ENCODE data around the gene KRT37. TPM values are rescaled to one million over a fixed set of nuclear protein-coding genes. Genes with fewer than 3 reads are reported as not detected.

The KRT37 gene
- total RNA-seq, 8 experiments from 2014 or later: 0.05 to 0.41 (median 0.33) TPM; not detected in 5

DNA sequence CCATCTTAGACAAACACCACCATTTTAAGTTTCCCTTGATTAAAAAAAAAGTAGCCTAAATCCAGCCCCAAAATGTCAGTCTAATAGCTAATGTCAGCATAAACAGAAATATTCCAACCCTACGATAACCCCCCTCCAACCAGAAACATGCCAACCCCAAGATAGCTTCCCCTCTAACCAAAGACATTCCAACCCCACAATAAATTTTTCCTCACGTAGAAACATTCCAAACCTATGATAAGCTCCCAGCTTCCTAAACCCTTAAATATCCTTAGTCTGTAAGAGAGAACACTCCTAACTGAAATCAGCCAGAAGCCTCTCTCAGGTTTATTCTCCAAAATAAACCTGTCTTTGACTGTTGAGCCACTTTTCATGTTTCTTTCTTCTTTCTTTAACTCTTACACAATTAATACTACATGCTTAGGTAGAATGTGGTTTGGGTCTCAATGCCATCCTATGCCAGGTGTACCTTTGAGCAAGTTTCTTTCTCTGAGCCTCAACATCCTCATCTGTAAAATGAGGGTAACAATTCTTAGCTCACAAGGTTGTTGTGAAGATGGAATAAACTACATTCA is 26.9 kb upstream of the KRT37 start:
- no peak overlapping the region for H3K4me3 ChIP-seq
- no peak for ATAC-seq (replicated peaks in 6 of 8)
- WGBS, 10 experiments: 28 to 100% (median 85%) methylated on average over 1 to 2 of the region's 2 CpGs; no CpG with 5 or more reads in 4 of the 10 experiments

GRCh38 chr17:41449008-41449407 is 24.6 kb upstream of the KRT37 start:
- ATAC-seq (replicated peaks in 6 of 8): no peak
- Histone ChIP-seq H3K4me1 (replicated peaks in 1 of 2) (no peaks in the 10 kb centered on the region), H3K4me3 (no peak overlapping the region), H3K27ac (no peak overlapping the region)
- WGBS, 10 experiments: 20 to 100% (median 91%) methylated on average over 1 to 5 of the region's 6 CpGs; no CpG with 5 or more reads in 4 of the 10 experiments
- in situ Hi-C loops (cut with MboI; ENCODE audit: low pct_unique_long_range_greater_than_20kb in 2 of 9, low sequenced_read_pairs in 9 of 9, unreplicated experiment in 9 of 9): no loop called here

More for the DNA sequence above, 26.9 kb upstream of the KRT37 start:
- H3K27ac ChIP-seq: no peak overlapping the region
- in situ Hi-C loops (cut with MboI; ENCODE audit: low pct_unique_long_range_greater_than_20kb in 2 of 9, low sequenced_read_pairs in 9 of 9, unreplicated experiment in 9 of 9): no loop called here
- H3K4me1 ChIP-seq (replicated peaks in 1 of 2): no peaks in the 10 kb centered on the region

GRCh38 chr17:41448506-41448905 is 24.1 kb upstream of the KRT37 start:
- Histone ChIP-seq H3K4me1 (replicated peaks in 1 of 2) (peaks cover 0 to under 1% of the 10 kb centered on the region in 2 donors), H3K4me3 (no peak overlapping the region), H3K27ac (no peak overlapping the region)
- no peak for ATAC-seq (replicated peaks in 6 of 8)
- 100% methylated on average over 1 of the region's 2 CpGs; no CpG with 5 or more reads in 8 of the 10 experiments for WGBS, 10 experiments
- in situ Hi-C loops (cut with MboI; ENCODE audit: low pct_unique_long_range_greater_than_20kb in 2 of 9, low sequenced_read_pairs in 9 of 9, unreplicated experiment in 9 of 9): no loop called here

DNA sequence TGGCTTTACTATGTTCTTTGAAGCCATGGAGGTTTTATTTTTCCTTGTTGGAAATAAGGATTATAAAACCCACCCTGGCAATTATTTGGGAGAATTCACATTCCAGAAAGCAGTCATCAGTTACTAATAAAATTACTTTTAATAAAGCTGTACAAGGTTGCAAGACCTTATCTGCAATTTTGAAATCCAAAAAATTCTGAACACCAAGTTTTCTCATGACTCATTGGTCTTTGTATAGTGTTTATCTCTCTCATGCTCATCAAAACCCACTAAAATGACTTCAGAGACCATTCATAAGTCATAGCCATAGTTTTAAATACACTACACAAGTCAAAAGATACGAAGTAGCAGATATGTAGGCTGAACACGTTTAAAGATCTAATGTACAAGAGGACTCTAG is 22.4 kb upstream of the KRT37 start:
- no peak overlapping the region for H3K4me3 ChIP-seq
- H3K4me1 ChIP-seq (replicated peaks in 1 of 2): peaks cover 10 to 17% of the 10 kb centered on the region in 2 donors
- in situ Hi-C loops (cut with MboI; ENCODE audit: low pct_unique_long_range_greater_than_20kb in 2 of 9, low sequenced_read_pairs in 9 of 9, unreplicated experiment in 9 of 9): no loop called here
- ATAC-seq (replicated peaks in 6 of 8): no peak
- WGBS, 10 experiments: 0 to 94% (median 60%) methylated on average over 1 to 2 of the region's 2 CpGs; no CpG with 5 or more reads in 2 of the 10 experiments
- no peak overlapping the region for H3K27ac ChIP-seq

DNA sequence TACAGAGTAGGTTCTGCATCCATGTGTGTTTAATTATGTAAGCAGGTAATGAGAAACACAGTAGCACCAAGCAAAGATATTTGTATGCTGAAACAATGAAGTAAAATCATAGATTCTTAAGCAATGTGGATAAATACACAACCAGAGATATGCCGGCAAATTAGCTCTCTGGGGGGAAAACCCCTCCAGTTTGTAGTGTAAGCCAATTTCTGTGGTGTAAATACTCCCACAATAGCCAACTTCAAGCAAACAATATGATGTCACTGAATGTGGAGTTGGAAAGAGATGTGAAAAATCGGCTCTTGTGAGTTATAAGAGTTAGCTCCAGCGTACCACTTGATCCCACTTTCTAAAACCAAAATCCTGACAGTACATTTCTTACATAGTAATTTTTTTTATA is 20.3 kb upstream of the KRT37 start:
- in situ Hi-C loops (cut with MboI; ENCODE audit: low pct_unique_long_range_greater_than_20kb in 2 of 9, low sequenced_read_pairs in 9 of 9, unreplicated experiment in 9 of 9): no loop called here
- WGBS, 10 experiments: 0 to 100% (median 80%) methylated on average over 1 to 3 of the region's 3 CpGs; no CpG with 5 or more reads in 1 of the 10 experiments

DNA sequence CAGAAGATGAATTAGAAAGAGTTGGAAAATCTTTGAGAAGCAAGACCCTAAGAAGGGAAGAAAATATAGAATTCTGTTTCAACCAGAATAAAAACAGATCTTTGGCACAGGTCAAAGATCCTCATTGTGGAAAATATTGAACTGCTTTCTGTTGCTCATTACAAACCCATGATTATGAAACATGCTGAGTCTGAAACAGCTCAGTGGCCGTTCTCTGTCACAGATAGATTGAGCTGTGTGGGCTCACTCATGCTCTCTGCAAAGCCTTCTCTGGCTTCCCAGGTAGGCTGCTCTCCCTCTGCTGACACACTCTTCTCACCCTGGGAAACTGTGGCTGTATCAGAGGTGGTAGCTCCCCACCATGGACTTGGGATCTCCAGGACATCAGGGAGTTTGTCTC is 19.8 kb upstream of the KRT37 start:
- Histone ChIP-seq H3K27ac (no peak overlapping the region), H3K4me3 (no peak overlapping the region), H3K4me1 (replicated peaks in 1 of 2) (peaks cover 10 to 17% of the 10 kb centered on the region in 2 donors)
- in situ Hi-C loops (cut with MboI; ENCODE audit: low pct_unique_long_range_greater_than_20kb in 2 of 9, low sequenced_read_pairs in 9 of 9, unreplicated experiment in 9 of 9): no loop called here
- WGBS, 10 experiments: 0 to 100% (median 92%) methylated on average over 1 of the region's 1 CpG; no CpG with 5 or more reads in 2 of the 10 experiments
- ATAC-seq (replicated peaks in 6 of 8): no peak

More for the DNA sequence above, 20.3 kb upstream of the KRT37 start:
- Histone ChIP-seq H3K4me1 (replicated peaks in 1 of 2) (peaks cover 10 to 17% of the 10 kb centered on the region in 2 donors), H3K27ac (no peak overlapping the region), H3K4me3 (no peak overlapping the region)
- no peak for ATAC-seq (replicated peaks in 6 of 8)

DNA sequence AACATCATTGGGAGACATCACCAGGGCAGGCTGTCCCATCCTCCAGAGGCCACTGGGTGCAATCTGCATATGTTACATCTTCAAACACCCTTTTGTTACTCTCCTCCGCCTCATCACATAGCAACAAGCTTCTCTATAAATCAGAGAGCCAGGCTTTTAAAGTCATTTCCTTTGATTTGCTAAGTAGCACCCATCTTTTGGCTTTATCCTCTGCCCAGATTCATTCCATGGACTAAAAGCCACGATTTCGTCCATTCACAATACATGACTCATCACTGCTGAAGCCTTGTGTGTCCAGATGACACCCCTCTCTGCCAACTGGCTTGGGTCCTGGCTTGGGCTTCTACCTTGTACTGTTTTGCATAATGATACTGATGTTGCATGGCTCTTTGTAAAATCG is 18.4 kb upstream of the KRT37 start:
- WGBS, 10 experiments: 6 to 60% (median 22%) methylated on average over 1 to 3 of the region's 4 CpGs; no CpG with 5 or more reads in 1 of the 10 experiments
- Histone ChIP-seq H3K4me1 (replicated peaks in 1 of 2) (peaks cover 10 to 17% of the 10 kb centered on the region in 2 donors), H3K4me3 (no peak overlapping the region), H3K27ac (peak overlapping the region in 1 of 2 donors; percentile 80)
- peak in 7 of 8 experiments; percentile 68 to 97 (median 89) for ATAC-seq (replicated peaks in 6 of 8)
- in situ Hi-C loops (cut with MboI; ENCODE audit: low pct_unique_long_range_greater_than_20kb in 2 of 9, low sequenced_read_pairs in 9 of 9, unreplicated experiment in 9 of 9): no loop called here

DNA sequence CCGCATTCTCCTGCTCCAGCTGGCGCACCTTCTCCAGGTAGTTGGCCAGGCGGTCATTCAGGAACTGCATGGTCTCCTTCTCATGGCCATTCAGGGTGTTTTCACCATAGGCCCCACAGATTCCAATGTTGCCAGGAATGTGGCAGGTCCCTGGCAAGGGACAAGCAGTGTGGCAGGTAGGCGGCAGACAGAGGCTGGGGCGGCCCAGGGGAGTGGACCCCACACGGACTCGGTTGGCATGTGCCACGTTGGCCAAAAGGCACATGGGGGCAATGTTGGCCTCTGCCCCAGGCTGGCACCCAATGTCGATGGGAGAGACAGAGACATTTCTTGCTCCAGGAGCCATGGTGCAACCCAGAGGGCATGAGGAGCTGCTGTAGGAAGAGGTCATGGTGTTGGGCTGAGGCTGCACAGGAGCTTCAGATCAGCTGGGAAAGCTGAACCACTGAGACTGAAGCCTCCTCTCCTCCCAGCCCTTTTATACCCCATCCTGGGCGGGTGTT is 16.2 kb upstream of the KRT37 start, which contains the start of gene KRT38:
KRT38 (minus strand) TSS at position 453 of the 503 bp plus-strand sequence; CDS start at position 391, 62 bp downstream.
- Histone ChIP-seq H3K27ac (no peak within 1 kb of the TSS), H3K4me3 (no peak within 1 kb of the TSS), H3K4me1 (replicated peaks in 1 of 2) (peaks cover 10 to 17% of the 10 kb centered on the region in 2 donors)
- no peak for ATAC-seq (replicated peaks in 6 of 8)
- 80 to 100% (median 95%) methylated on average over 1 to 5 of the region's 10 CpGs; no CpG with 5 or more reads in 6 of the 10 experiments for WGBS, 10 experiments
- in situ Hi-C loops (cut with MboI; ENCODE audit: low pct_unique_long_range_greater_than_20kb in 2 of 9, low sequenced_read_pairs in 9 of 9, unreplicated experiment in 9 of 9): no loop called here

GRCh38 chr17:41439375-41439774 is 15.0 kb upstream of the KRT37 start:
- Histone ChIP-seq H3K4me3 (no peak overlapping the region), H3K4me1 (replicated peaks in 1 of 2) (peaks cover 14 to 23% of the 10 kb centered on the region in 2 donors), H3K27ac (no peak overlapping the region)
- 70 to 100% (median 86%) methylated on average over 2 to 5 of the region's 5 CpGs; no CpG with 5 or more reads in 5 of the 10 experiments for WGBS, 10 experiments
- in situ Hi-C loops (cut with MboI; ENCODE audit: low pct_unique_long_range_greater_than_20kb in 2 of 9, low sequenced_read_pairs in 9 of 9, unreplicated experiment in 9 of 9): no loop called here
- no peak for ATAC-seq (replicated peaks in 6 of 8)

DNA sequence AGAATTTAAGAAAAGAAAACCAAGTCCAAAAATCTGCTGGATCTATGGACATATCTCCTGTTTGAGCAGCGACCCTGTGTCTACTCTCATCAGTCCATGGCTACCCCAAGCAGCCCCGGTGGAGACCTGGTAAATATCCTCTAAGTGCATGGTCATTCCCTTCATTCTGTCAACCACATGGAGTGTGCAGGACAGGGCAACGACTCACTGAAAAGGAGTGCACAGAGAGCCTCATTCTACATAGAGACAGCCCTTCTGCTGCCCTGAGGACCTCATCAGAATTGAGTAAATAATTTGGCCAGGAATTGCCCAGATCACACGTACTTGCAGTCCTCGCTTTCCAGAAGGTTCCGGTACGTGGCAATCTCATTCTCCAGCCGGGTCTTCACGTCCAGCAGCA is 13.4 kb upstream of the KRT37 start:
- no peak overlapping the region for H3K4me3 ChIP-seq
- peaks cover 18 to 26% of the 10 kb centered on the region in 2 donors for H3K4me1 ChIP-seq (replicated peaks in 1 of 2)
- no peak for ATAC-seq (replicated peaks in 6 of 8)
- 30 to 95% (median 76%) methylated on average over 1 to 9 of the region's 9 CpGs; no CpG with 5 or more reads in 2 of the 10 experiments for WGBS, 10 experiments
- no peak overlapping the region for H3K27ac ChIP-seq
- in situ Hi-C loops (cut with MboI; ENCODE audit: low pct_unique_long_range_greater_than_20kb in 2 of 9, low sequenced_read_pairs in 9 of 9, unreplicated experiment in 9 of 9): no loop called here

- no peak for ATAC-seq (replicated peaks in 6 of 8)
- whole genome bisulfite sequencing, 10 experiments: 25 to 100% (median 85%) methylated on average over 1 to 6 of the region's 7 CpGs; no CpG with 5 or more reads in 4 of the 10 experiments
- in situ Hi-C loops (cut with MboI; ENCODE audit: low pct_unique_long_range_greater_than_20kb in 2 of 9, low sequenced_read_pairs in 9 of 9, unreplicated experiment in 9 of 9): no loop called here
- Histone ChIP-seq H3K4me3 (no peak overlapping the region), H3K4me1 (replicated peaks in 1 of 2) (peaks cover 12 to 21% of the 10 kb centered on the region in 2 donors), H3K27ac (no peak overlapping the region)
These were observed 12.9 kb upstream of the KRT37 start for GRCh38 chr17:41437254-41437653.

DNA sequence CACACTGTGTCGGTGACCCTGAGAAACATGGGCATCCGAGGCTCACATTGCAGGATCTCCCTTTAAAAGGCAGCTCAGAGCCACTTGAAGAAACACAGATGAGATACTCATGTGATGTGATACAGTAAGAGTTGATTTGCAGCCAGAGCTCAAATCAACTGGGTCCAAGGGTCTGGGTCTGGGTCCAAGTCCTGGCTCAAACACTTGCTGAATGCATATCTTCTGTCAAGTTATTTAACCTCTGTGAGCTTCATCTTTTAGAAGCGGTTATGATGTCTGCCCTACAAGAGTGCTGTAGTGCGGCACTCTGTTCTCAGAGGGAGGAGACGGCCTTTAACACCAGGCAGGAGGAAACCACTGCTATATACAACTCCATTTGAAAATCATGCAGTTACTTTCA is 10.0 kb upstream of the KRT37 start:
- in situ Hi-C loops (cut with MboI; ENCODE audit: low pct_unique_long_range_greater_than_20kb in 2 of 9, low sequenced_read_pairs in 9 of 9, unreplicated experiment in 9 of 9): no loop called here
- peak in 4 of 8 experiments; percentile 7 to 20 (median 10) for ATAC-seq (replicated peaks in 6 of 8)
- H3K4me3 ChIP-seq: no peak overlapping the region
- H3K4me1 ChIP-seq (replicated peaks in 1 of 2): peaks cover 12 to 16% of the 10 kb centered on the region in 2 donors
- H3K27ac ChIP-seq: no peak overlapping the region
- 40 to 90% (median 77%) methylated on average over 1 to 4 of the region's 5 CpGs; no CpG with 5 or more reads in 4 of the 10 experiments for WGBS, 10 experiments

DNA sequence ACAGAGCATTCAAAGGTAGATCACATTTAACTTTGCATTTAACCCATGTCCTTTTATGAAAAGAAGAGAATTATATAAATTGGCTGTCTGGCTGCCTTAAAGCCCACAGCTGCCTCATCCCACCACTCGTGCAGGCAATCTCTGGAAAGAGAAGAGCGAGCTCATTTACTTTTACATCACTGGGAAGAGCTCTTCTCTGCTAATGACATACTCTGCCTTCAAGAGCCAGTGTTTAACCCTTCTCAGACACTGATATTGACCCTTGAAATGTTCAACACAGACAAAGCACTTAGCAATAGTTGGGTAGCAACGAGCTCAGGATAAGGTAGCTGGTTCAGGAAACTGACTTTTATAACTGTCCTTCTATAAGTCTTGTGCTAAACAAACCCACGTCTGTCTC is 9.6 kb upstream of the KRT37 start:
- in situ Hi-C loops (cut with MboI; ENCODE audit: low pct_unique_long_range_greater_than_20kb in 2 of 9, low sequenced_read_pairs in 9 of 9, unreplicated experiment in 9 of 9): no loop called here
- WGBS, 10 experiments: 0 to 61% (median 47%) methylated on average over 1 to 4 of the region's 4 CpGs; no CpG with 5 or more reads in 3 of the 10 experiments

More for the DNA sequence above, 9.6 kb upstream of the KRT37 start:
- Histone ChIP-seq H3K27ac (no peak overlapping the region), H3K4me3 (no peak overlapping the region), H3K4me1 (replicated peaks in 1 of 2) (peaks cover 12 to 18% of the 10 kb centered on the region in 2 donors)
- ATAC-seq (replicated peaks in 6 of 8): peak in 5 of 8 experiments; percentile 63 to 81 (median 65)

Measured in motor neuron (in vitro differentiated cells).